ENCODE measurements around the gene MYRF.

The MYRF gene

DNA sequence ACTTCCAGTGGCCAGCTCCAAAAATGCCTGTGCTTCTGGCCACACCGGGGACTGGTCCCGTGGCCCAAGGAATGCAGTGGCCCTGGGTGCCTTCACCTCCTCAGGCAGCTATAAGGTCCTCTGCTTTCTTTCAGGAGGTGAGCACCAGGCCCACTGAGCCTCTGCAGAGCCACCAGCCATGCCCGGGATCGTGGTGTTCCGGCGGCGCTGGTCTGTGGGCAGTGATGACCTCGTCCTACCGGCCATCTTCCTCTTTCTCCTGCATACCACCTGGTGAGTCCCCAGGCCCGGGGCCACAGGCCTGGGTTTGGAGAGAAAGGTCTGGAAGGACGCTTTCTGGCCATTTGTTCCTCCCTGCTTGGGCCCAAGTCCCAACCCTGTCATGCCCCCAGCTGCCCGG, 32.5 kb upstream of the MYRF start:
- DNase-seq = no peak

DNA sequence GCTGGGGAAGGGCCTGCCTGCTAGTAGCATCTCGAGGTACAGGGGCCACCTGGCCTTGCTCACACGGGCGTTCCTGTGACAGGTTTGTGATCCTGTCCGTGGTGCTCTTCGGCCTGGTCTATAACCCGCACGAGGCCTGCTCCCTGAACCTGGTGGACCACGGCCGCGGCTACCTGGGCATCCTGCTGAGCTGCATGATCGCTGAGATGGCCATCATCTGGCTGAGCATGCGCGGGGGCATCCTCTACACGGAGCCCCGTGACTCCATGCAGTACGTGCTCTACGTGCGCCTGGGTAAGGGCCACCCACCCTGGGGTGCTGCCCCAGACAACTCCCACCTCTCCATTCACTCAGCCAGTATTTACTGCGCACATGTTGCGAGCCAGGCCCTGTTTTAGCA, 31.8 kb upstream of the MYRF start:
- DNase-seq = no peak

- no peak for DNase-seq
Observed at GRCh38 chr11:61724437-61724836, 28.0 kb upstream of the MYRF start.

GRCh38 chr11:61725781-61726231, 26.6 kb upstream of the MYRF start:
- DNase-seq = no peak

DNA sequence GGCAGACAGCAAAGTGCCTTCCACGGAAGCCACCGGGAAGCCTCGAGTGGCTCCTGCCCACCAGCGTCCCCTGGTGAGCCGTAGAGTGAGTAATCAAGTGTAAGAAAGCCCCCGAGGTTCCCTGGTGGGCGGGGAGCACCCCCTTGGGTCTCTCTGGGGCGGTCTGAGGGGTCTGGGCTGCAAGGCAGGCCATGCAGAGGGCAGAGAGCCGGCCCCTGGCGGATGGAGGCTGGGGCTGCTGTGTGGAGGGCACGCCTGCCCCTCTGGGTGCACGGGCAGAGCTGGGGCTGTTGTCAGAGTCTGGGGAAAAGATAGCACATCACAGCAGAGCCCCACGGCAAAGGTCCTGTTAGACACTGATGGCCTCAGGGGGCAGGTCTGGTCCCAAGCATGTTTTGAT, 25.7 kb upstream of the MYRF start:
- DNase-seq = no peak

DNA sequence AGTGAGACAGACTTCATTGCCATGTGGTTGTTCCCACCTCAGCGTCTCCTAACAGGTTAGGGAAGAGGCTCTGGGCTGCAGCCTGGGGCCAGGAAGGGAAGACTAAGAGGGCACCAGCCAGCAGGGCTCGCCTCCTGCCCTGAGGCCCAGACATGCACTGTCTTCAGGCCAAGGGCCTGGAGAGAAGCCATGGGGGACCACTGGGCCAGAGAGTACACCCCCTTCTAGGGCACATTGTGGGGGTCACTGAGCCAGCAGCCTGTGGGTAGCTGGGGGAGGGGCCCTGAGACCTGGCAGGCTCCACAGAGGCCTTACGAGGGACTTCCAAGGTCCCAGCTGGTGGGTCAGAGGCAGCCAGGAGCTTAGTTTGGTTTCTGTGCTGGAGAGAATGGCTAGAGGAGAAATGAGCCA, 25.0 kb upstream of the MYRF start:
- no peak for DNase-seq

GRCh38 chr11:61728066-61728939, 24.1 kb upstream of the MYRF start:
- no peak for DNase-seq

DNA sequence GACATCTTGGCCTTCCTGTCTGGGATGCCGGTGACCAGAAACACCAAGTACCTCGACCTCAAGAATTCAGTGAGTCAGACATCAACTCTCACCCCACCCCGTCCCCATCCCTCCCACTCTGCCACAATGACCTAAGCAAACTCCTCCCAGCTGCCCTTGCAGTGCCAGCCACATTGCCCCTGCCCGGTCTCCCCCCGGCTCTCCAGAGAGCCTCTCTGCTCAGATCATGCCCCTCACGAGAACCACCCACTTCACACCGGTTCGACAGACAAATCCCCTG, 23.6 kb upstream of the MYRF start:
- no peak for DNase-seq

GRCh38 chr11:61730240-61730994, 22.0 kb upstream of the MYRF start:
- DNase-seq = no peak

DNA sequence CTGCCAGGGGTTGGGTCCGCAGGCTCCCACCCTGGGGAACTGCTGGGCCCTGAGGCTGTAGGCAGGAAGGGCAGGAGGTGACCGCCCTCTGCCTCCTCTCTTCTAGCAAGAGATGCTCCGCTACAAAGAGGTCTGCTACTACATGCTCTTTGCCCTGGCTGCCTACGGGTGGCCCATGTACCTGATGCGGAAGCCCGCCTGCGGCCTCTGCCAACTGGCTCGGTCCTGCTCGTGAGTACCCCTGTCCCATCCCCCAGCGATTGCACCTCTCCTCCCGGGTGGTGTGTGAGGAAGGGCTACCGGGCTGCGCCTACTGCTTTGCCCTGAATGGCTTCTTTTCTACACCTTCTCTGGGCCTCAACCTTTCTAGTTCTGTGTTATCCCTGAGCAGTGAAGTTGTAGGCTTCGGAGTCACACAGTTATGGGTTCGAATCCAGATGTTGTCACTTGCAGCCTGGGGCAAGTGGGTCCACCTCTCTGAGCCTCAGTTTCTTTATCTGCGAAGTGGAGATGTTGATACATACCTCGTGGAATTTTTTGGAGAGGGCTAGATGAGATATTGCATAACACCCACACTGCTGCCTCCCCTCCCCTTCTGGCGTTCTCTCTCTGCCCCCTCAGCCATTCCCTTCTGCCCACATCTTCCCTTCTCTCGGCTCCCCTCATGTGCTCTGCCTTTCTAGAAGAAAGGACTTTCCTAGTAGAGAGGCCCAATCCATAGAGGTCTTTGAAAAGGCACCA, 21.1 kb upstream of the MYRF start:
- DNase-seq = no peak

GRCh38 chr11:61731952-61732675, 20.3 kb upstream of the MYRF start:
- DNase-seq = no peak

GRCh38 chr11:61732705-61733104, 19.7 kb upstream of the MYRF start:
- no peak for DNase-seq

DNA sequence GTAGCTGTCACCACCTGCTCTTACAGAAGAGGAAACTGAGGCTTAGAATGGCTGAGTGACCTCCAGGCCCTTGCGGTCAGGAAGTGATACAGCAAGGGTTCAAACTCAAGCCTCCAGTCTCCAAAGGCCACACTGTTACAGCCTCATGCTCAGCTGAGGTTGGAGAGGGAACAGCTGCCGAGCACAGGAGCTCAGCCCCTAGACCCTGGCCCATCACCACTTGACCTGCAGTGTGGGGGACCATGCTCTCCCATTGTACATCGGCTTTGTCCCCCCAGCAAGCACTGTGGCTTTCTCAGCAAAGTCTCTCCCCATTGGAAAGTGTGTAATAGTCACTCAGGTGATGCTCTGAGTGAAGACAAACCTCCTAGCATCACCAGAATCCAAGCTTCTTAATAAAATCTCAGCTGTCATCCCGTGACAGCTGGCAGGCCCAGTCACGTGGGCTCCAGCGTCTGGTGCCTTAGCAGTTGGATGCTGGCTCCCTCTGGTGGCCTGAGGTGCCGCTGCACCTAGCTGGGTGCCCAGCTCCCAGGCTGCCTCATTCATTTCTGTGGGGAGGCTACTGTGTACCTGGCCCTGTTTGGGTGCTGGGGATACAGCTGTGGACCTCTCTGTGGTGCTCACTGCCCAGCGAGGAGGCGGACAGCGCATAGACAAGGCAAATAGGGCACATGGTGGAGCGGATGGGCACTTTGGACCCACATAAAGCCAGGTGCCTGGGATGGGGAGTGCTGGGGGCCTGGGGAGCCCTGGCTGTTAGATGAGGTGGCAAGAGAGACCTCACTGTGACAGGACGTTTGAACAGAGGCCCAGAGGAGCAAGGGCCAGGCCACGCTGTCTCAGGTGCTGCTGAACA, 19.1 kb upstream of the MYRF start:
- peak; percentile 71 for DNase-seq

GRCh38 chr11:61734767-61735166, 17.7 kb upstream of the MYRF start:
- no peak for DNase-seq

DNA sequence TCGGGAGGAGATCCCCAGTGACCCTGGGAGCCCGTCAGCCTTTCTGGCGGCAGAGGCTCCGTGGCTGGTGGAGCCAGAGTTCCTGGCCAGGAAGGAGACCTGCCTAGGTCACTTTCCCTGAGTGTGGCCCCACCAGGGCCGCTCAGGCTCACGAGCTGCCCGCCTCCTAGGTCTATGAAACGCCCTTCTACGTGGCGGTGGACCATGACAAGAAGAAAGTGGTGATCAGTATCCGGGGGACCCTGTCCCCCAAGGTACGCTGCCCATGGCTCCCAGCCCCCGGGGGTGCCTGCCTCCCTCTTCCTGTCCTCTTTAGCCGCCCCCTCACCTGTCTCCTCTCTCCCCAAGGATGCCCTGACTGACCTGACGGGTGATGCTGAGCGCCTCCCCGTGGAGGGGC, 17.0 kb upstream of the MYRF start:
- no peak for DNase-seq

GRCh38 chr11:61736310-61736709, 16.1 kb upstream of the MYRF start:
- DNase-seq = no peak

GRCh38 chr11:61737131-61737530, 15.3 kb upstream of the MYRF start:
- no peak for DNase-seq

DNA sequence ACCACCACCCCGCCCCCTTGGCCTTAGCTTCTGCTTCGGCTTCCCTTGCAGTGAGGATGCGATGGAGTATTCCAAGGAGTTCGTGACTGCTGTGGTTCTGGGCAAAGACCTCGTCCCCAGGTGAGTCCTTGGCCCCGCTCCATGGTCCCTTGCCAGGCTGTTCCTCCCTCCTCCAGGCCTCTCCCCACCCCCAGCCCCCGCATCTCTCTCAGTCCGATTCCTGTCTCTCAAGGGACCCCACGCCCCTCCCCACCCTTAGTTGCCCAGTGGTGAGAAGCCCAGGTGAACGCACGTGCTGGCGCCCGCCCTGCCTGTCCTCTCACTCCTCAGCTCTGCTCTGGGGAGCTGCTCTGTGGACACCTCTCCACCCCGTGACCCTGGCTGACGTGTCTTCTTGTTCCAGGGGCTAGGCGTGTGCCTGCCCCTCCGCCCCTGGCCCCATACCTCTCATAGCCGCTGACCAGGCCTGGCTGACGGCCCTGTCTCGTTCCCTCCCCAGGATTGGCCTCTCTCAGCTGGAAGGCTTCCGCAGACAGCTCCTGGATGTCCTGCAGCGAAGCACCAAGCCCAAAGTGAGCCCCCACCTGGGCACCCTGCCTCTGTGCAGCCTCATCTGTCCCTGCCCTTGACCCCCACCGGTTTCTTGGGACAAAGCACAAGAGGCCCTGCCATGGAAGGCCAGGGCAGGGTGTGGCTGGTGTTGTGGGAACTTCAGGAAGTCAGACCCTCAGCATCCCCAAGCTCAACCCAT, 14.6 kb upstream of the MYRF start:
- DNase-seq = no peak

DNA sequence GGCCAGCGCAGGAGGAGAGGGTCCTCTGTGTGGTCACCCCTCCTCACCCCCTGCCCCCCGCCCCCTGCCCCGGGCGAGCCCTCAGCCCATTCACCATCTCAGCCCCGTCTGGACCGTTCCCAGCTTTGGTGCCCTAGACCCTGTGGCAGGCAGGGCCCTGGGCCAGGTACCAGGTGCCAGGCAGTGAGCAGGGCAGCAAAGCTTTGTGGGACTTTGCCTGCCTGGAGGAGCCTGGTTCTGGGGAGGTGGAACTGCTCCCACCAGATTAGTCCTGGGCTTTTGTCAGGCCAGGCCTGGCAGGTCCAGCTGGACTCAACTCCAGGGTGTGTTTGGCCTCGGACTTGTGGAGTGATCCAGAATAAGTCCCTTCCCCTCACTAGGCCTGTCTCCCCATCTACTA, 13.7 kb upstream of the MYRF start:
- no peak for DNase-seq

GRCh38 chr11:61739413-61739812, 13.0 kb upstream of the MYRF start:
- no peak for DNase-seq

- no peak for DNase-seq
Observed at GRCh38 chr11:61739966-61740365, 12.5 kb upstream of the MYRF start.
